Stimulated activated effector memory CD8-positive, alpha-beta T cell treated with anti-CD3 and anti-CD28 coated beads, Interleukin-12 subunit alpha, Interleukin-12 subunit beta, amount 100 ng/mL, for 72 hours (primary cell): ENCODE data around the gene OR6M1.

Source experiments
- ATAC-seq: fragments of 150-1000 bp; cut with Tn5 transposase; 2 replicates; pipeline ENCODE4 v1.10.0; 2021
- DNase-seq, 2 donors: peaks; one replicate each; pipeline ENCODE4 v3.0.0; 2021 to 2022; ENCODE audit warnings: low spot score in 2 of 2
- H3K27ac Mint-ChIP-seq: one replicate; pipeline ENCODE4 v1.8.0; 2022; ENCODE audit warnings: mild to moderate bottlenecking, mixed read lengths
- H3K36me3 Mint-ChIP-seq: one replicate; pipeline ENCODE4 v1.8.0; 2022; ENCODE audit warnings: mild to moderate bottlenecking, mixed read lengths
- H3K4me1 Mint-ChIP-seq: one replicate; pipeline ENCODE4 v1.8.0; 2022; ENCODE audit warnings: mixed read lengths
- H3K4me3 Mint-ChIP-seq: one replicate; pipeline ENCODE4 v1.8.0; 2022; ENCODE audit warnings: mild to moderate bottlenecking, mixed read lengths
- H3K9me3 Mint-ChIP-seq: one replicate; pipeline ENCODE4 v1.8.0; 2022; ENCODE audit warnings: mixed read lengths

OR6M1 gene

GRCh38 chr11:123755813-123756212 is 50.3 kb downstream of the OR6M1 start:
- Mint-ChIP-seq H3K9me3 (no peaks in the 10 kb centered on the region), H3K36me3 (peaks cover 4% of the 10 kb centered on the region), H3K4me3 (no peak overlapping the region), H3K27ac (no peak overlapping the region), H3K4me1 (no peaks in the 10 kb centered on the region)
- ATAC-seq (no peak), DNase-seq (no peak)
